Germinal center (tissue), 1 donor: ENCODE data around the gene ADSL.

Experiments used
- DNase-seq: peaks from one replicate; pipeline ENCODE4 v3.0.0; 2012; ENCODE audit warnings: mixed read lengths, low spot score

ADSL gene

DNA sequence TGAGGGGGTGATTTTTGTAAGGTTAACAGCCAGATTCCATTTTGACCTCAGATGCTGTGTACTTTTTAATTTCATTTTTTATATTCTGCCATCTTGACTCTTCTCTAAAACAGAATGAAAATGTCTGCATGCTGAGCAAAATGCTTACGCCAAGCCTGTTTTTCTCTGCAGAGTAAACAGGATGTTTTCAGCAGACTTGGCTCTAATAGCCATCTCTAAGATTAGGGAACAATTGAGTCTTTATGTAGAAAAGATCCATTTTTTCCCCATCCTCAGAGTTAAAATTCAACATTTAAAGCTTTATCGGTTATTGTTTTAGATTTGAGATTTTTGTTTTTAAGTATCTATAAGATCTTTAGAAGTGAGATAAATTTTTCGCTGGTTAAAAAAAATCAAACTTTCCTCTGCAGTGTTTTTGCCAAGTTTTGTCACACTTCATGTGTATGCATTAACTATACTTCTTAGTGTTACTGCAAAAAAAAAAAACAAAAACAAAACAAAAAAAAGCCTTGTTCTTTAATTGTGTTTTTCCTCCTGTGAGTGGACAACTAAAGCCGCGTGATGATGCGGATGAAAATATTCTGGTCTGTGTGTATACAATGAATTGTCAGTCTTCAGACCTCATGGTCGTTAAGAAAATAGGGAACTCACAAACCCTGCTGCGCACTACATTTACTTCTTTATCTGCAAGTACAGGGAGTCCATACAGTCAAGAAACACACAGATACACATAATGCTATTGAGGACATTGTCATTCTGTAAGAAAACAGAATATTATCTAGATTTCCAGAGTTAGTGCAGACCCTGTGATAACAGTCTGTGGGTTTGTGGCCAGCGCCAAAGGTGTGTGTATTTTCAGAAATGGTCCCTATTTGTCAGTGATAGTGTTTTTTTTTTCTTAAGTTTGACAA is 17.5 kb upstream of the ADSL start:
- no peak for DNase-seq

DNA sequence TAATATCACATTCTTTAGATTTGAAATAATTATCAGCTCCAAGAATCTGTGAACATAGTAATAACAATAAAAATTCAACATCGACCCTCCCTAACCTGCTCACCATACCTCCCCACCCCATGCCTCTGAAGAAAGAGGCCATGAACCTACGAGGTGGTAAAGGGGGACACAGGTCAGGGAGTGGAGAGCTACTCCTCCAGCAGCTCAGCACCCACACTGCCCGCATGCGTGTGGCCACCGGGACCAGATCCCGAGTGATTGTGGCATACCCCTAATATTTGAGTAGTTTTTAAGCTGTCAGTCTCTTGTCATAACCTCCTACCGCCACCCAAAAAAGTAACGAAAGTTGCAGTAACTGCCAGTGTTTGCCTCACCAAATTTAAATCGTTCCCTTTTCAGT is 16.8 kb upstream of the ADSL start:
- DNase-seq: no peak

DNA sequence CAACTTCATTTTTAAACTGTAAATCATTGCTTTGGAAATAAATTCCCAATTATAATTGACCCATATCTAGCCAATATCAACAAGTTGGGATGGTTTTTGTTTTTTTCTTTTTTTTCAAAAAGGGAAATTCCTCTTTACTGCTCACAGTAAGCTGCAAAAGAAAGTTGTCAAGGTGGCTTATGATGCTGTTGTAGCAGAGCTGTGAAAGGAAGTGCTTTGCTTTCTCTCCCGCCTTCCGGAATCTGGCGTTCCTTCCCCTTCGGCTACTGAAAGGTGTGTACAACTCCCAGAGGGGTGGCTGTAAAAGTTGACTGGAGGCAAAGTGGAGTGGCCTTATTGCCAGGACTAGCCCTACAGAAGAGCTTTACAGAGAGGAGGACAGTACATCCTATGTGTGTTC is 16.2 kb upstream of the ADSL start:
- DNase-seq: no peak

DNA sequence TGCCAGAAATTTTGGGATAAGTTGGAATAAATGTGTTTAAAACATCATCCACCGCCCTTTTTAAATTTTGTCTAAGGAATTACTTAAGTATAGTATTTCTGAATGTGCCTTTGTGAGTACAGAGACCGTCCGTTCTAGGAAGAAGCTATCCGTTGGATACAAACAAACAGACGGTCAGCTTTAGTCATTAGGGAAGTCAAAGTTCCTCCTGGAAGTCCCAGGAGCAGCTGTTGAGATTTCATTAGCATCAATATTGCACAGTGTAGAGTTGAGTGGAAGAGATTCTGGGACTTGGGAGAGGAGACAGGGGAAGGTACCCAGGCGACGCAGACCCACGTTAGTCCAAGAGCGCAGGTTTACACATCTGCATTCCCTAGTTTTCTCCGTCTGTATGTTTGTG is 15.7 kb upstream of the ADSL start:
- DNase-seq: no peak

DNA sequence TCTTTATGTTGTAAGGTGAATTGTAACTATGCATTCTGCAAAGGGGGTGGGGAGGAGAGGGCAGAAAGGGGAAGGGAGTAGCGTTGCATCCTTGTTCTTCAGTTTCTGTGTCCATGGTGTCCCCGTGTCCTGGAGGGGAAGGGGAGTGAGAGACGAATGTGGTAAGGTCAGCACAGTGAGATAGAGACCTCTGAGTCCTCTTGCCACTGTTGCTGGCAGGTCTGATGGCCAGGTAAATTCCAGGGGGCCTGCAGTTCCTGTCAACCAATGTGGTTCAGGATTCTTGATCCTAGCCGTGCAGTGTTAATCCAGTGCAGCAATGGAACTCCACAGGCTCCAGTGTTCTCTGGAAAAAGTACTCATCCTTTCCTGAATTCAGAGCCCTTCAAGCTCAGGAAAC is 14.6 kb upstream of the ADSL start:
- no peak for DNase-seq

DNA sequence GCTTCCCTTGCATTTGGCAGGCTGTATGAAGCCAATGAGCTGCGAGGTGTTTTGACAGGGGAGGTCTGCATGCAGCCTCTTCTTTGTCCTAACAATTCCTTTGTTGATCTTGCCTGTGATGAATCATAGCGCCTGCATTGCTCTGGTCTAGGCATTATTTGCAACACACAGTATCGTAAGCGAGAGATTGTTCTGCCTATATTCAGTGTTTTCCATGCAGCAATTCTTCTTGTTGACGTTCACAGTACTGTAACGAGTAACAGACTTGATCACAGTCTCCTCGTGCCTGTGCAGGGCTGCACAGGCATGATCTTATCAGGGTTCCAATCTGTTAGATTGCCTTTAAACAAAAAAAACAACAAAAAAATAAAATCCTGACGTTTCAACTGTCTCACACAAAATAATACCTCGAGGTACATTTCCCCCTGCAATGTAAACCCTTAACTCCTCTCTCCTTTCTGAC is 13.9 kb upstream of the ADSL start:
- no peak for DNase-seq

DNA sequence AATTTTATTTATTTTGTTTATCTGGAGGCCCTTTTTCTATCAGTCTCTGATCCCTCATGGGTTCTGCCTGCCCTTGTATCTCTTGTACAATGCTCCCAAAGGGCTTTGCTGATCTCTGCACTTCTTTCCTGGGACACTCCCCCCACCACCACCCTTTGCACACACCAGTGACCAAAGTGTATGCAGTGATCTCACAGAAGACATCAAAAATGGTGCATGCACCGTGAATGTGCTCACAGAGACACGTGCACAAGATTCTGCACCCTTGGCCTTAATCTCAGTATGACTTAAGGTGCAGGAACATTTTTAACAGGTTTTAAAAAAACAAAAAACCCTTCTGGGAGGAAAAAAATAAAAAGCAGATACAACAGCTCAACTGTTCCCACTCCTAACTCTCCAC is 12.2 kb upstream of the ADSL start:
- DNase-seq: no peak

DNA sequence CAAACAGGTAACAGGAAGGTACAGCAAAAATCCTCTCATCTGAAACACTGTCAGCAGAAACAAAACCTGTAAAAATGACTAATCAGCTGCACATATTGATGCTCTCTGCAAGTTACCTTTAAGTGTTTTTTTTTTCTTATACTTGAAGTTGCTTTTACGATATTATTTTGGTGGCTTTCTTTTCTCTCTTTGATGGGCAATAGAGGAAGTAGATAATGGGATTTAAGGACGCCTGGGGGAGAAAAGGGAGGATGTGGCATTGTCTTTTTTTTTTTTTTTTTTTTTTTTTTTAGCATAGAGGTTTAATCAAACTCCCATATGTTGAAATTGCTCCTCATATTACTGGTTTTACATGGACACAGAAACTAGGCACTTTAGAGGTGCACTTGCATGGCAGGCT is 11.4 kb upstream of the ADSL start:
- no peak for DNase-seq

DNA sequence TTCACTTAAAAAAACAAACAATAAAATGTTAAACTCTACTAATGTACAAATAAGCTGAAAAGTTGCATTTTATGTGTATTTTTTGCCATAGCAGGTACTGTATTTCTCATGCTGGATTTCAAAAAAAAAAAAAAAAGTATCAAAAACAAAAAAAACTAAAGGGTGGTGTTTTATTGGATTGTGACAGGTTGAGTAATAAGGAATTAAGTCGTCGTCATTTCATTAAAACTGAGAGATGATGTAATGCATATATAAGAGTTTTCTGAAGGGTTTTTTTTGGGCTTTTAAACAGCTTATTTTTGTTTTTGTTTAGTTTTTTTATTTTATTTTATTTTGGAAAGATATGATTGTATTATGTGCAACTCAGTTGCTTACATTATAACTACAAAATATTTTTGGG is 10.9 kb upstream of the ADSL start:
- DNase-seq: no peak

DNA sequence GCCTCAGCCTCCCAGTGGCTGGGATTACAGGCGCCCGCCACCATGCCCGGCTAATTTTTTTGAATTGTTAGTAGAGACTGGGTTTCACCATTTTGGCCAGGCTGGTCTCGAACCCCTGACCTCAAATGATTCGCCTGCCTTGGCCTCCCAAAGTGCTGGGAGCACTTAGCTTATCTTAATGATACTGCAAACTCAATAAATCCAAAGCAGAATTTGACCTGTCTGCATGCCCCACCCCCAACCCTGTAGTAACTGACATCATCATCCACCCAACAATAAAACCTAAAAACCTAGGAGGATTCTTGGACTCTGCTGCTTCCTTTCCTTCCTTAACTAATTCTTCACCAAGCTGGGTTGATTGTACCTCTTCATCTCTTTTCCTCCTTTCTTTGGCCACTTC is 6.3 kb upstream of the ADSL start:
- DNase-seq: no peak

DNA sequence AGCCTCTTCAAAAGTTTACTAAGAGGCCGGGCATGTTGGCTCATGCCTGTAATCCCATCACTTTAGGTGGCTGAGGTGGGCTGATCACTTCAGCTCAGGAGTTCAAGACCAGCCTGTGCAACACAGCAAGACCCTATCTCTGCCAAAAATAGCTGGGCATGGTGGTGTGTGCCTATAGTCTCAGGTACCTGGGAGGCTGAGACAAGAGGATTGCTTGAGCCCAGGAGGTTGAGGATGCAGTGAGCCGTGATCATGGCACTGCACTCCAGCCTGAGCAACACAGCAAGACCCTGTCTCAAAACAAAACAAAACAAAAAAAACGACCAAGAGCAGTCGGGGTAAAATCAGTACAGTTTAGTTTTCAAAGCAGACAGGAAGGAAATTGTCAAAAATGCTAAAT is 4.7 kb upstream of the ADSL start:
- no peak for DNase-seq

DNA sequence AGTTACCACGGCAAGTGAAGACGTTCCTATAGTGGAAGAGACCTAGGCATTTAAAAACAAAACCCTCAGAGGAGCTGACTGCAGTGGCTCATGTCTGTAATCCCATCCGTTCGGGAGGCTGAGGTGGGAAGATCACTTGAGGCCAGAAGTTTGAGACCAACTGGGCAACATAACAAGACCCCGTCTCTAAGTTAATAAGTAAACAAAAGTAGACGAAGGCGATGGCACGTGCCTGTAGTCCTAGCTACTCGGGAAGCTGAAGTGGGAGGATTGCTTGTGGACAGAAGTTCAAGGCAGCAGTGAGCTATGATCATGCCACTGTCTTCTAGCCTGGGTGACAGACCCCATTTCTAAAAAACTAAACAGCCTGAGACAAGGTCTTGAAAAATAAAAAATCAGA is 3.8 kb upstream of the ADSL start:
- no peak for DNase-seq

DNA sequence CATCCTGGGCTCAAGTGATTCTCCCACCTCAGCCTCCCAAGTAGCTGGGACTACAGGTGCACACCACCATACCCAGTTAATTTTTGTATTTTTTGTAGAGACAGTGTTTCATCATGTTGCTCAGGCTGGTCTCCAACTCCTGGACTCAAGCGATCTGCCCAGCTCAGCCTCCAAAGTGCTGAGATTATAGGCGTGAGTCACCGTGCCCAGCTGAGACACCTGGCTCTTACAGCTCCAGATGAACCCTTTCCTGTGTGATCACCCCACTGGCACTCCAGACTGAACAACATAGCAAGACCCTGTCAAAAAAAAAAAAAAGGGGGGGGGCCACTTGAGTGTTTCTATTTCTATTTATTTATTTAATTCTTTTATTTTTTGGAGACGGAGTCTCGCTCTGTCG is 1.0 kb upstream of the ADSL start:
- DNase-seq: no peak

DNA sequence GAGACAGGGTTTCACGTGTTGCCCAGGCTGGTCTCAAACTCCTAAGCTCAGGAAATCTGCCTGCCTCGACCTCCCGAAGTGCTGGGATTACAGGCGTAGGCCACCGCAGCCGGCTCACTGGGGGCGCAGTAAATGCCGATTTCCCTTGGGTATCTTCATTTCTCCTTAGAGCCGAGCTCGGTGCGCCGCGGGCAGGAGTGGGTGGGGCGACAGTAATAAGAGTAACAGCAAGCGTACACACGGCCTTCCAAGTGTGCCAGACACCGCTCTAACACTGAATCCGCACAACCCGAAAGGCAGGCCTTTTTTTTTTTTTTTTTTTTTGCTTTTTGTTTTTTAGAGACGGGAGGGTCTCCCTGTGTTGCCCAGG is 500 bp upstream of the ADSL start:
- peak; percentile 58 for DNase-seq

DNA sequence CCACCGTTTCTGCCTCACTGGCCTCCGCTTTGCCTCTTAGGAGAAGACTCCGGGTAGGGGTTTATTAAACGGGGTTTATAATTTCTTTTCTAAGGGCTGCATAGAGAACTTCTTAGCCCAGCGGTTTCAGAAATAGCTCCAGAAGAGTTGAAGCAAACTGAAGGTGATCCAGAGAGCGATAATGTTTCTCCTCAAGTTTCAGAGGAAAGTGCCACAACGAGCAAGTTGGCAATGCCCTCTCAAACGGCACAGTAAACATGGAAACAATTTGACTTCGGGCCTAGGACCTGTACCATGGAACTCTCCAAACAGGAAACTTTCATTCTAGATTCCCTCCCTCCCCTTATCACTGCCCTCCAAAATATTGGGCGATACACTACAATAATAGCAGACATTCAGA is 1.0 kb downstream of the ADSL start:
- DNase-seq: no peak

DNA sequence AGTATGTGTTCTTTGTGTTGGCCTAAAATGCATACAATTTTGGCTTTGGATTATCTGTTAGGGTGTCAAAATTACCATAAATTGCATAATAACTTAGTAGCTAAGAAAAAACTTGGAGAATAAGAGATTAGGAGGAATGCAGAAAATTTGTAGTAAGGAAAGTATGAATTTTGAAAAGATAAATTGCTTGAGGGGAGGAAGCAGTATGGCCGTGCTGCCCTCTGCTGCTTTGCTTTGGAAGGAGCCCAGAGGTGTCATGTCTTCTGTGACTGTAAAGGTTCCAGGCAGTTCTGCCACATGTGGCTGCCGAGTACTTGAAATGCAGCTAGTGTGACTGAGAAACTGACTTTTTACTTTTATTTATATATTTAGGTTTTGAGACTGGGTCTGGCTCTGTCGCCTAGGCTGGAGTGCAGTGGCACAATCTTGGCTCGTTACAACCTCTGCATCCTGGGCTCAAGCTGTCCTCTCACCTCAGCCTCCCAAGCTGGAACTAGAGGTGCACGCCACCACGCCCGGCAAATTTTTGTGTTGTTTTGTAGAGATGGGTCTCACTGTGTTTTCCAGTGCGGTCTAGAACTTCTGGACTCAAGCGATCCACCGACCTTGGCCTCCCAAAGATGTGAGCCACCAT is 1.8 kb downstream of the ADSL start:
- DNase-seq: peak; percentile 73

DNA sequence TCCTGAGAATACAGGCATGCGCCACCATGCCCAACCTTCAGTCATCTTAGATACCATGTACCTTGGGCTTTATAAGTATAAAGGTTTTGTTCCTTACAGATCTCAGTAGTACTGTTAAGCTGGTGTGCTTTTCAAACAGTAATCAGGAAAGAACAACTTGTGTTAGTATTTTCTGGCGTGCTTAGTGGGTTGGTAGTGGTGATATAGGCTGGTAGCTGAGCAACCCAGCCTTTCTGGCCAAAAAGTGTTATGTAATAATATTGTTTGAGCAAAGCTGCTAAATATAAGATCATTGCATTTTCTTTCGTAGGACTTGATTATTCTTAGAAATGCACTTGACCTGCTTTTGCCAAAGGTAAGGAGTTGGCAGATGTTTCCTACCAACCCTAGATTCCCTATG is 6.5 kb downstream of the ADSL start:
- DNase-seq: no peak

DNA sequence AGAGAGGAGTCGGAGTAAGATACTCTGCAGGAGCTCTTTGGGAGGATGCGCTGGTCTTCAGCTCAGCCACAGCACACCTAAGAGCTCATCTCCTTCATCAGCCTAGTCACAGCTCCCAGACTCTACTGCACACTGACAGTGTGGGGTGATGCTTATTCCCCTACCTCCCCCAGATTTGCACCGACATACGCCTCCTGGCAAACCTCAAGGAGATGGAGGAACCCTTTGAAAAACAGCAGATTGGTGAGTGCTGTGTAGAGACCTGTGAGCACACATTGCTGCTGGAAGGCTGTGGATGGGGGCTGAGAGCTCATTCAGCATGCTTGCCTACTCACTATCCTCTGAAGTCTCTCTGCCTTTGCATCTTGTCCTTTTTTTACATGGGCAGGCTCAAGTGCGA is 14.8 kb downstream of the ADSL start:
- no peak for DNase-seq

DNA sequence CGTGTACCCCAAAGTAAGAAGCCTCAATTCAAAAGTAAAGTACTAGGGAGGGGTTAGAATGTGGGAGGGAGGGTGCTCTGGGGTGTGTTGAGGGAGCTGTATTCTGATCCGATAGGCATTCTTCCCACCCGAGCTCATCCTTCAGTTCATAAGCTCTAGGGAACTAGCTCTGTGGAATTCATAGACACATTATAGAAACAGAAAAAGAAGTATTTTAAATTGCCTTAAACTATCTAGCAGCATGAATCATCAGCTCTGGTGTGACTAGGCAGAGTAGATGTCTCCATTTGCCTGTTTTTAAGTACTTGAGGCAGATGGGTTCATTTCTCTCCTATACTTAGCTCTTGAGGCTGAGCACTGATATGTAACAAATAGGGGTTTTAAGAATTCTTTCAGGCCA is 16.8 kb downstream of the ADSL start:
- no peak for DNase-seq

DNA sequence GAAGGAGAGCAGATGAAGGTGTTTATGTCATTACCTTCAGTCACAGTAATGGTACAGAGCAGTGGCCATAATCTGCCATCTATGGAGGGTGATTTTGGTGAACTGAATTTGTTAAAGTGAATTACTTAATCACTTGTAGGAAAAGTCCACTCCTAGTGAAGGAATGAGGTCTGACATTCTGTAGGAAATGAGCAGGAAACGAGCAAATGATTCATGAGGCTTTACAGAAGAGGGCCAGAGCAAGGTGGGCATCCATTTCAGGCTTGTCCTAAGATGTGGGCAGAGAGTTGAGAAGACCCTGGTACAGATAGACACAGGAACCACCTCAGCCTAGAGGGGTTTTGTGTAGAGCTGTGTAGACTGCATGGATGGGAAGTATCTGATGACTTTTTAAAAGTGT is 18.1 kb downstream of the ADSL start:
- no peak for DNase-seq

DNA sequence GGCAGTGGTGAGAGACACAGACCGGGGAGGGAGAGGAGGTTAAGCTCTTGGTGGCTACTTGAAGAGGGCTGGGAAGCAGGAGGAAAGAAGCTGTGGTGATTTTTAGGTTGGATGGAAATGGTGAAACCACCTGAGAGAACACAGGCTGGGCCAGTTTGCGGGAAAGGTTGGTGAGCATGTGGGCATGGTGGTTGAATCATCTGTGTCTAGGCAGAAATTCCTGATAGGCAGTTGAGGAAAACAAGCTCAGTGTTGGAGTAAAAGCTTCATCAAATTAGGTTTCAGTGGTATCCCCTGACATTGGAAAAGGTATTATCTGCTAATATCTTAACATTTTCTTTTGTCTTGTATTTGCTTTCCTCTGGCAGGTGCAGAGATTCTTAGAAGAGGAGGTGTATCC is 19.8 kb downstream of the ADSL start:
- DNase-seq: no peak

DNA sequence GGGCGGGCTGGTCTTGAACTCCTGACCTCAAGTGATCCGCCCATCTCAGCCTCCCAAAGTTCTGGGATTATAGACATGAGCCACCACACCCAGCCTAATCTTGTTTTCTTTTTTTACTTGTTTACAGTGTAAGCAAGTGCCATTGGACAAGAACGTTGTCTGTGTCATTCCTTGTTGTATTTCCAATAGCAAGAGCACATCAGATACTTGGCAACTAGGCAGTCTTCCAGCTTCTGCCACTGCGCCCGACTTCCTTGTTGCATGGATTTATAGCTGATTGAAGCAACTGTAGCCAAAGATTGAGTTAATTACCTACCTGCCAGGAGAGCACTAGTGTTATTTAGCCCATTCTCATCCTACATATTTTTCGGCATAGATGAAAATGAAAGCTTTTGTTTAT is 21.0 kb downstream of the ADSL start:
- no peak for DNase-seq

DNA sequence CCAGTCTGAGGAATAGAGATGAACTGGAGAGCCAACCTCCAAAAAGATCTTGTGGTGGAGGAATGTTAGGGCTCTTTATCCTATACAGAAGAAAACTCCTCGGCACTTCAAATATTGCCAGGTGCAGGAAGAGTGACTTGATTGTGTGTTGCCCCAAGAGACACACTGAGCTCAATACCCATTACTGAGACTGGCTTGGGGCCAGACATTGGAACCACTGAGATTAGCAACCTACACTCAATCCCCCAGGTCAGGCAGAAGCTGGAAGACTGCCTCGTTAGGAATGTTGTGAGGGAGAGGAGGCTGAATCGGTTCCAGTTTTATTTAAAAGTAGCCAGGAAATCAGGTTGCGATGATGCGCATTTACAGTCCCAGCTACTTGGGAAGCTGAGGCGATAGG is 21.7 kb downstream of the ADSL start:
- no peak for DNase-seq

DNA sequence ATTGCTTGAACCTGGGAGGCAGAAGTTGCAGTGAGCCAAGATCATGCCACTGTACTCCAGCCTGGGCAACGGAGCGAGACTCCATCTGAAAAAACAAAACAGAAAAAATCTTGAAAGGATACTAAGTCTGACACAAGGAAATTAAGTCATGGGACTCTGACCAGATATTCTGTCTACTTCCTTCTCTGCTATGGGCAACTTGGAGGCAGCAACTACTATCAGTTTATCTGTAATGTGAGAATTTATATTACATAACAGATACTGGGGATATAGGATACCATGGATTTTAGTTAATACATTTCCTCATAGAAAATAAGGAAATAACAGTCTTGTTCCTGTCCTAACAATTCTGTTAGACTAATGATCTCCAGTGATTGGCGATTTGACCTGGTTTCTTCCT is 22.5 kb downstream of the ADSL start:
- no peak for DNase-seq
